ENCODE data around the gene TOMM20. TPM values are rescaled to one million over a fixed set of nuclear protein-coding genes. Genes with fewer than 3 reads are reported as not detected.

TOMM20 gene
- total RNA-seq, 1 donor from 2014 or later: 143 TPM

DNA sequence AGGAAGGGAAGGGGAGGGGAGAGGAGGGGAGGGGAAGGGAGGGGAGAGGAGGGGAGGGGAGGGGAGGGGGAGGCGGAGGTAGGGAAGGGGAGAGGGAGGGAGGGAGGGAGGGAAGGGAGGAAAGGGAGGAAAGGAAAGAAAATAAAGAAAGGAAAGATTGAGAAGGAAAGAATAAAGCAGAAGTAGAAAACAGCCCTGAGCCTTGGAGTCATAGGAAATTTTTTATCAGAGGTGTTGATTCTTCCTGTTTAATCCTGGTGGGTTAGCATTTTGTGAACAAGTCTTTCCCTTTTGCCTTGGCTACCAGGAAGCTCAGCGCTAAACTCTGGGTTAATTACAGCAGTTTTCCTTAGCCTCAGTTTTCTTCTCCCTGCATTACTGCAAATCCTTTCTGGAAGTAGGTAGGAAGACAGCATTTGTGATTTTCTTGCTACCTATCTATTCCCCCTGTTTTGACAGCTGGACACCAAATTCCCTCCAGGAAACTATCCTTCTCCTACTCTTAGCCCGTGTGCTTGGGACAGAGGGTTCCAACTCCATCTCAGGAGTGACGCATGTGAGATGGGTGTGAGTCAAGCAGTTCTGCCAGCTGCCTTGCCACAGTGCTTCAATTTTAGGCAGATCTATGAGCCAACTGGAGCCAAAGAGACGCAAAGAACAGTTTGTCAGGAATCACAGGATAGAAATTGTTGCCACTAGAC lies 26.9 kb downstream of the TOMM20 start:
- no peak overlapping the region for H3K27ac Mint-ChIP-seq (ENCODE audit: unreplicated experiment)
- DNase-seq (ENCODE audit: low read depth): no peak
- no peaks in the 10 kb centered on the region for H3K9me3 ChIP-seq (ENCODE audit: insufficient read depth, low read depth, low read length)
- no peaks in the 10 kb centered on the region for H3K27me3 Mint-ChIP-seq (ENCODE audit: low read depth, unreplicated experiment)
- H2AFZ ChIP-seq (ENCODE audit: low read depth, low read length): no peak overlapping the region
- no peak for FAIRE-seq
- no peaks in the 10 kb centered on the region for H3K9me3 Mint-ChIP-seq (ENCODE audit: unreplicated experiment)
- peaks cover 3% of the 10 kb centered on the region for H4K20me1 ChIP-seq (ENCODE audit: insufficient read depth, low read length)
- no peaks in the 10 kb centered on the region for H3K27me3 ChIP-seq (ENCODE audit: insufficient read depth, low read length)
- H3K4me3 ChIP-seq (ENCODE audit: insufficient read depth, low read depth, low read length): no peak overlapping the region
- no peak overlapping the region for H3K4me2 ChIP-seq (ENCODE audit: low read length)
- no peak overlapping the region for H3K9ac ChIP-seq (ENCODE audit: low read length)
- peaks cover 11% of the 10 kb centered on the region for H3K4me1 Mint-ChIP-seq (ENCODE audit: low read depth, unreplicated experiment)
- no peaks in the 10 kb centered on the region for H3K36me3 ChIP-seq (ENCODE audit: insufficient read depth, low read length)
- no peaks in the 10 kb centered on the region for H3K79me2 ChIP-seq (ENCODE audit: insufficient read depth, low read length)
- TF ChIP-seq, protein P1, sequence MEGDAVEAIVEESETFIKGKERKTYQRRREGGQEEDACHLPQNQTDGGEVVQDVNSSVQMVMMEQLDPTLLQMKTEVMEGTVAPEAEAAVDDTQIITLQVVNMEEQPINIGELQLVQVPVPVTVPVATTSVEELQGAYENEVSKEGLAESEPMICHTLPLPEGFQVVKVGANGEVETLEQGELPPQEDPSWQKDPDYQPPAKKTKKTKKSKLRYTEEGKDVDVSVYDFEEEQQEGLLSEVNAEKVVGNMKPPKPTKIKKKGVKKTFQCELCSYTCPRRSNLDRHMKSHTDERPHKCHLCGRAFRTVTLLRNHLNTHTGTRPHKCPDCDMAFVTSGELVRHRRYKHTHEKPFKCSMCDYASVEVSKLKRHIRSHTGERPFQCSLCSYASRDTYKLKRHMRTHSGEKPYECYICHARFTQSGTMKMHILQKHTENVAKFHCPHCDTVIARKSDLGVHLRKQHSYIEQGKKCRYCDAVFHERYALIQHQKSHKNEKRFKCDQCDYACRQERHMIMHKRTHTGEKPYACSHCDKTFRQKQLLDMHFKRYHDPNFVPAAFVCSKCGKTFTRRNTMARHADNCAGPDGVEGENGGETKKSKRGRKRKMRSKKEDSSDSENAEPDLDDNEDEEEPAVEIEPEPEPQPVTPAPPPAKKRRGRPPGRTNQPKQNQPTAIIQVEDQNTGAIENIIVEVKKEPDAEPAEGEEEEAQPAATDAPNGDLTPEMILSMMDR (IDR thresholded peaks at IDR 0.05; ENCODE audit: insufficient read depth, low read depth, low read length): no peak
- no peak for TF ChIP-seq EZH2 (IDR thresholded peaks at IDR 0.05; ENCODE audit: insufficient read depth, low read length)
- H3K27ac ChIP-seq (ENCODE audit: low read depth, low read length): no peak overlapping the region
- H3K36me3 Mint-ChIP-seq (ENCODE audit: low read depth, unreplicated experiment): no peaks in the 10 kb centered on the region
- H3K4me1 ChIP-seq (ENCODE audit: insufficient read depth, low read length): no peaks in the 10 kb centered on the region
- no peak overlapping the region for H3K4me3 Mint-ChIP-seq (ENCODE audit: unreplicated experiment)

DNA sequence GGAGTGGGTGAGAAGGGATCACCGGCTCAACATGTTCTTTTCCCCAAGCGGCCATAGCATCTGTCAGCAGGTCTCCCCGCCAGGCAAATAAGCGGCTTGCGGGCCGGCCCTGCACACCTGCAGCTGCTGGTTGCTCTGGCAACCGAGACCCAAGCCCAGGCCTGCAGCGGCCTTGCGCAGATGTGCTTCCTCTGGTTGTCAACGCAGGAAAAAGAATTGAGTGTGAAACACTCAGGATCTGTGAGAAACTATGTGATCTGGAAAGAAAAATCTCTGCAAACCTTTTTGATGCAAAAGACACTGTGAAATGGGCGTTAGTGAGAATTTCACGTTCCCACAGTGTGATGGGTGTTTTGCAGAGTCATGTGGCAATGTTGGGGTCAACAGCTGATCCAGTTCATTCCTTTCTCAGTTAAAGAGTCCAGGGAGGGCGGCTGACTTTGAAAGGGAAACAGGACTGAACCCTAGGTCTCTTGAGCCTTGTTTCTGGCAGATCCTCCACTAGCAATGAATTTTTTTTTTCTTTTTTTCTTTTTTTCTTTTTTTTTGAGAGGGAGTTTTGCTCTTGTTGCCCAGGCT lies 28.4 kb downstream of the TOMM20 start:
- Mint-ChIP-seq H3K27ac (ENCODE audit: unreplicated experiment) (no peak overlapping the region), H3K27me3 (ENCODE audit: low read depth, unreplicated experiment) (no peaks in the 10 kb centered on the region), H3K4me1 (ENCODE audit: low read depth, unreplicated experiment) (peaks cover 12% of the 10 kb centered on the region), H3K36me3 (ENCODE audit: low read depth, unreplicated experiment) (no peaks in the 10 kb centered on the region), H3K4me3 (ENCODE audit: unreplicated experiment) (no peak overlapping the region), H3K9me3 (ENCODE audit: unreplicated experiment) (no peaks in the 10 kb centered on the region)
- H3K27ac ChIP-seq (ENCODE audit: low read depth, low read length): no peak overlapping the region
- H3K9ac ChIP-seq (ENCODE audit: low read length): no peak overlapping the region
- H3K4me2 ChIP-seq (ENCODE audit: low read length): no peak overlapping the region
- no peak overlapping the region for H2AFZ ChIP-seq (ENCODE audit: low read depth, low read length)
- H3K9me3 ChIP-seq (ENCODE audit: insufficient read depth, low read depth, low read length): no peaks in the 10 kb centered on the region
- H3K27me3 ChIP-seq (ENCODE audit: insufficient read depth, low read length): no peaks in the 10 kb centered on the region
- TF ChIP-seq EZH2 (IDR thresholded peaks at IDR 0.05; ENCODE audit: insufficient read depth, low read length): no peak
- TF ChIP-seq, protein P1 (IDR thresholded peaks at IDR 0.05; ENCODE audit: insufficient read depth, low read depth, low read length): no peak
- no peak for DNase-seq (ENCODE audit: low read depth)
- no peaks in the 10 kb centered on the region for H3K36me3 ChIP-seq (ENCODE audit: insufficient read depth, low read length)
- H3K79me2 ChIP-seq (ENCODE audit: insufficient read depth, low read length): no peaks in the 10 kb centered on the region
- no peak for FAIRE-seq
- no peak overlapping the region for H3K4me3 ChIP-seq (ENCODE audit: insufficient read depth, low read depth, low read length)
- no peaks in the 10 kb centered on the region for H4K20me1 ChIP-seq (ENCODE audit: insufficient read depth, low read length)
- no peaks in the 10 kb centered on the region for H3K4me1 ChIP-seq (ENCODE audit: insufficient read depth, low read length)

DNA sequence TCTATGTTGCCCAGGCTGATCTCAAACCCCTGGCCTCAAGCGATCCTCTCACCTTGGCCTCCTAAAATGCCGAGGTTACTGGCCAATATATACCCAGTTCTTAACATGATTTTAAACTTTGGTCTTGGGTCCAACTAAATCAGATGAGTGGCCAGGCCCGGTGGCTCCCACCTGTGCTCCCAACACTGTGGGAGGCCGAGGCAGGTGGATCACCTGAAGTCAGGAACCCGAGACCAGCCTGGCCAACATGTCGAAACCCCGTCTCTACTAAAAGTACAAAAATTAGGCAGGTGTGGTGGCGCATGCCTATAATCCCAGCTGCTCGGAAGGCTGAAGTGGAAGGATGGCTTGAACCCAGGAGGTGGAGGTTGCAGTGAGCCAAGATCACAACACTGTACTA lies 29.6 kb downstream of the TOMM20 start:
- Histone ChIP-seq H2AFZ (ENCODE audit: low read depth, low read length) (no peak overlapping the region), H3K4me1 (ENCODE audit: insufficient read depth, low read length) (no peaks in the 10 kb centered on the region), H3K27me3 (ENCODE audit: insufficient read depth, low read length) (no peaks in the 10 kb centered on the region), H3K4me3 (ENCODE audit: insufficient read depth, low read depth, low read length) (no peak overlapping the region), H3K4me2 (ENCODE audit: low read length) (no peak overlapping the region), H3K27ac (ENCODE audit: low read depth, low read length) (no peak overlapping the region), H4K20me1 (ENCODE audit: insufficient read depth, low read length) (no peaks in the 10 kb centered on the region), H3K9me3 (ENCODE audit: insufficient read depth, low read depth, low read length) (no peaks in the 10 kb centered on the region), H3K9ac (ENCODE audit: low read length) (no peak overlapping the region), H3K79me2 (ENCODE audit: insufficient read depth, low read length) (no peaks in the 10 kb centered on the region), H3K36me3 (ENCODE audit: insufficient read depth, low read length) (no peaks in the 10 kb centered on the region)
- no peak overlapping the region for H3K27ac Mint-ChIP-seq (ENCODE audit: unreplicated experiment)
- H3K4me1 Mint-ChIP-seq (ENCODE audit: low read depth, unreplicated experiment): peaks cover 5% of the 10 kb centered on the region
- no peaks in the 10 kb centered on the region for H3K36me3 Mint-ChIP-seq (ENCODE audit: low read depth, unreplicated experiment)
- no peak for TF ChIP-seq EZH2 (IDR thresholded peaks at IDR 0.05; ENCODE audit: insufficient read depth, low read length)
- TF ChIP-seq, protein P1 (IDR thresholded peaks at IDR 0.05; ENCODE audit: insufficient read depth, low read depth, low read length): no peak
- no peak overlapping the region for H3K4me3 Mint-ChIP-seq (ENCODE audit: unreplicated experiment)
- DNase-seq (ENCODE audit: low read depth) (no peak), FAIRE-seq (no peak)
- H3K27me3 Mint-ChIP-seq (ENCODE audit: low read depth, unreplicated experiment): no peaks in the 10 kb centered on the region
- H3K9me3 Mint-ChIP-seq (ENCODE audit: unreplicated experiment): no peaks in the 10 kb centered on the region
